T-helper 2 cell treated with Interferon-gamma antibody and Interleukin-4, amounts not matched to agents 100 ng/mL and 5 ng/mL, for 36 hours (primary cell): ENCODE results near the gene PARP8. TPM values are rescaled to one million over a fixed set of nuclear protein-coding genes. Genes with fewer than 3 reads are reported as not detected.
"Not testable (repeated sequence)": the region's sequence is repeated elsewhere in the genome, so short reads cannot be mapped to it uniquely, and the experiment has no call there.

ENCODE experiments used
- intact Hi-C: fragments of 100-400 bp; cut with micrococcal nuclease; formaldehyde crosslinking; loops from one replicate; pipeline ENCODE4 v1.15.1; 2023
- total RNA-seq: library from RNA; stranded (reverse); gene quantifications from 2 replicates; pipeline ENCODE4 v1.2.3, GENCODE V29; 2022

Gene PARP8
- total RNA-seq, 1 donor from 2014 or later: 62.9 TPM

DNA sequence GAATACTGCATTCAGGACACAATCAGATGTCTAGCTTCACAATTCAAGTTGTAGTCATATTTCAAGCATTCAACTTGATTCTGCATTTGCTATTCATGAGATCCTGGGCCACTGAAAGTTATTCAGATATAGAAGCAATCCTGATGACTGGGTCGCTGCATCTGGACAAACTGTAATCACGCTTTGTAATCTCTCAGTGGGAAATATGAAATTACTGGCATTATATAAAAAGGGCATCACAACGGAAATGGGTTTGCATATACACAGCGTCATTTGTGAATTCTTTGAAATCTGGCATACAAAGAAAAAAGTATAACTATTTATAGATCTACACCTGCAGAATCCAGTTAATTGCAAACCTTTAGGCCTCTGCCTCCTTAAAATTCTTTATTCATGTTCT, 102.2 kb downstream of the PARP8 start:
- intact Hi-C loops: no loop called here

DNA sequence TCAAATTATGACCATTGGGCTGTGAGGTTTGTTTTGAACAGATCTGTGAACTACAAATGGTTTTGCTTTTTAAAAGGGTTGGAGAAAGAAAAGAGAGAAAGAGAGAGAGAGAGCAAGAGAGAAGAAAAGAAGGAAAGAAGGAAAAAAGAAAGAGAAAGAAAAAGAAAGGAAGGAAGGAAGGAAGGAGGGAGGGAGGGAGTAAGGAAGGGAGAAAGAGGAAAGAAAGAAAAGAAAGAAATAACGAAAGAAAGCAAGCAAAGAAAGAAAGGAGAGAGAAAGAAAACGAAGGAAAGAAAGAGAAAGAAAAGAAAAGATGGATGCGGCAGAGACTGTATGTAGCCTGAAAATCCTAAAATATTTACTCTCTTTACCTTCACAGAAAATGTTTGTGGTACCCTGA, 104.0 kb downstream of the PARP8 start:
- intact Hi-C loops: no loop called here

GRCh38 chr5:50774446-50775175, 108.2 kb downstream of the PARP8 start:
- intact Hi-C loops: not testable (repeated sequence)

GRCh38 chr5:50786073-50786472, 119.6 kb downstream of the PARP8 start:
- intact Hi-C loops: no loop called here

DNA sequence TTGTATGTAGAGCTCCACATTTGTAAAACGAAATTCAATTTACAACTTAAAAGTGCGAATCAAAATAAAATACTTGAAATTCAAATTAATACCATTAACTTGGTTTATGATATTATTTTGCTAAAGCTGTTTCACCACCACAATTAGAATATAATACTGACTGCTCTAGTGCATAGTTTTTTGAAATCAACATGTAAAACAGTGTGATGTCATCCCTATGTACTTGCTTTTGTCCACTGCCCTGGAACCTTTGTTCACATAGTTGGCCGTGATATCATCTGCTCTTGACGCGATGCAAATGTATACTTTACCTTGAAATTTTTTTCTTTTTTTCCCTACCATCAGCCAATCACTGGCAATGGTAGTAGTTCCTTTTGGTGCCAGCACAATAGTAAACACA, 125.4 kb downstream of the PARP8 start:
- intact Hi-C loops: no loop called here

GRCh38 chr5:50792843-50793242, 126.4 kb downstream of the PARP8 start:
- intact Hi-C loops: no loop called here

DNA sequence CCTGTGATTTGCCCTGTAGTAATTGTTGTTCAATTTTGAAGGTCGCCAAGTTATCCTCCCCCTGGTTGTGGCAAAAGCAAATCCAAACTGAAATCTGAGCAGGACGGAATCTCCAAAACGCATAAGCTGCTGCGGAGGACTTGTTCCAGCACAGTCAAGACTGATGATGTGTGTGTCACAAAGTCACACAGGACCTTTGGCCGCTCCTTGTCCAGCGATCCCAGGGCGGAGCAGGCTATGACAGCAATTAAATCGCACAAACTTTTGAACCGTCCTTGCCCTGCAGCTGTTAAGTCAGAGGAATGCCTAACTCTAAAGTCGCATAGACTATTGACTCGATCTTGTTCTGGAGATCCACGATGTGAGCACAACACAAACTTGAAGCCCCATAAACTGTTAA, 128.4 kb downstream of the PARP8 start:
- intact Hi-C loops: no loop called here

GRCh38 chr5:50798002-50798401, 131.6 kb downstream of the PARP8 start:
- intact Hi-C loops: no loop called here

GRCh38 chr5:50799596-50799995, 133.2 kb downstream of the PARP8 start:
- intact Hi-C loops: no loop called here

GRCh38 chr5:50800410-50800809, 134.0 kb downstream of the PARP8 start:
- intact Hi-C loops: no loop called here

- intact Hi-C loops: no loop called here
These were observed 141.2 kb downstream of the PARP8 start for GRCh38 chr5:50807661-50808060.

- intact Hi-C loops: no loop called here
These were observed 142.0 kb downstream of the PARP8 start for GRCh38 chr5:50808406-50808805.

GRCh38 chr5:50811746-50812145, 145.3 kb downstream of the PARP8 start:
- intact Hi-C loops: not testable (repeated sequence)

- intact Hi-C loops: no loop called here
These were observed 147.3 kb downstream of the PARP8 start for GRCh38 chr5:50813691-50814090.

DNA sequence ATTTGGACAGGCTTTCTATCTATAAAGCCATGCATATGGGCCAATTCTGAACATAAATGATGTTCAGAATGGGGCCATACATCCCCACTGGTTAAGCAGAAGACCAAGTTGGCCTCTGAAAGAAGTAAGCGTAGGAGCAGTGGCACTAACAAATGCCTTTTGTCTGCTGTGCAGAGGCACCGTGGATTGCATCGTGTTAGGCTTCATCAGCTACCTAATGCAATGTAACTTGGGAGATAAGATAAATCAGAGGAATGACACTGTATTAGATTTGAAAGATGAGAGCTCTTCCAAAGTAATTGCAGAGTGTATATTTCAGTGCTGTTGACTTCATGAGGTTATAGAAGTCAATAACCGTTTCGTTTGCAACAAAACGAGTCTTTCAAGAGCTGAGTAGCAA, 148.1 kb downstream of the PARP8 start:
- intact Hi-C loops: no loop called here

GRCh38 chr5:50822046-50822445, 155.6 kb downstream of the PARP8 start:
- intact Hi-C loops: no loop called here

DNA sequence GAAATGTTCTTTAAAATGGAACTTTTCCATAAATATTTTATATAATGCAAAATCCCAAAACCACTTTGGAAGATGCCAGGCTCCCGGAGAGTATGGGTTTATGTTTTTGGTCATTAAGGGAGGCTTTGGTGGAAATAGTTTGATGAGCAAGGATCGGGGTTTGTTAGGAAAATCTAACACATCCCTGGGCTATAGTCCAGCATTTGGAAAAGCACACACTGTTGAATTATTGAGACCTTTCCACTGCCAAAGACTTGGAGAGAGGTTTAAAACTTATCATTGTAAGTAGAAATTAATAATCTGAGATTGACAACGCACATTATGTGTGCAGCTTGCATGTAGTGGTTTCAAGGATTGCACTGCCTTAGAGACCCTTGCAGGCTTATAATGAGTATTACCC, 156.3 kb downstream of the PARP8 start:
- intact Hi-C loops: no loop called here

GRCh38 chr5:50823568-50823967, 157.1 kb downstream of the PARP8 start:
- intact Hi-C loops: no loop called here

DNA sequence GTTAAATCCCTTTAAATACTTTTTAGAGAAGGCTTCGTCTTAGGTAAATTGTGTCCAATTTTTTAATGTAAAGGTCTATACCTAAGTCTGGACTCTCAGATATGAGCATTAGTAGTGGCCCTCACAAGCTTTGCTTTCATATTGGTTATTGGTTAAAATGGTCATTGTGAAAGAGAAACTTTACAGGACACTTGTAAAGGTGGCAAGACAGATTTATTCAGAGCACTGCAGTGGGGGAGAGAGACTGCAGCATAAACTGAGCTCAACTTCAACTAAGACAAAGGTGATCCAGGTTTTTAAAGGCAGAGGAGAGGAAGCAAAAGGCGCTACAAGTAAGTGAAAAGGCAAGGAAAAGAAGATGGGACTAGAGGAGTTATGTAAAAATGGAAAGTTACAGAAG, 157.7 kb downstream of the PARP8 start:
- intact Hi-C loops: no loop called here

GRCh38 chr5:50827516-50828247, 161.2 kb downstream of the PARP8 start:
- intact Hi-C loops: no loop called here

DNA sequence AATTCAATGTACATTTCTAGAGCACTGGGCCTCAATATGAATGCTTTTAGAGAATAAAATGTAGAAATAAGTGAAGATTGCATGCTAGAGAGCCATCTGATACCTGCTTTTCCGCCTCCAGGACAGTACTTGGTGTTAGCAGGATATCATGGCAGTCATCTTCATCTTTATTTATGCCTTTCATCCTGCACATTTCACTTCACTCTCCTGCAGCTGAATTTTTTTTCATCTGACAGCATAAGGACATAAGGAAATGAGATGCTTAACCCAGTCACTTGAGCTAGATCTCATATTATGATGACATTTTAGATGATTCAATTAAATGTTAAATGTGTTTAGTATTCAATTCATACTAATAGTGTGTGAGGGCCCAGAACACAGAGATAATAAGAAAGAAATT, 162.6 kb downstream of the PARP8 start:
- intact Hi-C loops: no loop called here

DNA sequence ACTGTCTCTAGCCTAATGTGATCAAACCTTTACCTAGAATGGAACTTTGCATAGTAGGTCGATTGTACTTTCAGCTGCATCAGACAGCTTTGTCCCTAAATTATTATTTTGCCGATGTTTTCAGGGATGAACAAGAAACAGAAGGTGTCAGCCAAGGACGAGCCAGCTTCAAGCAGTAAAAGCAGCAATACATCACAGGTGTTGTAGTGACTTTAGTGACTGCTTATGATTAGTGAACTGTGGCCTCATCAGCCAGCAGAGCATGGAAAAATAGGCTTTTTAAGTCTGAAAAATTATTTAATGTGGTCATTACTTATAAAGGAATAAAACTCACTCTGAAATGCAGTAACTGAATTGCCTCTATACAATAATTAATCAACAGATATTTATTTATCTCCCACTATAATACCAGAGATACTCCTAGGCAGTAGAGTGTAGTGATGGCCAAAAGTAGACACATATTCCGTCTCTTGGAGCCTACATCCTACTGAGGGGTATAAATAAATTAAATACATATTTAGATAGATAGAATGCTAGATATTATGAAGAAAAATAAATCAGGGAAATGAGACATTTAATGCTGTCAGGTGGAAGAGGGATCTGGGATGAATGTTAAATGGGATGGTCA, 166.3 kb downstream of the PARP8 start:
- intact Hi-C loops: no loop called here

DNA sequence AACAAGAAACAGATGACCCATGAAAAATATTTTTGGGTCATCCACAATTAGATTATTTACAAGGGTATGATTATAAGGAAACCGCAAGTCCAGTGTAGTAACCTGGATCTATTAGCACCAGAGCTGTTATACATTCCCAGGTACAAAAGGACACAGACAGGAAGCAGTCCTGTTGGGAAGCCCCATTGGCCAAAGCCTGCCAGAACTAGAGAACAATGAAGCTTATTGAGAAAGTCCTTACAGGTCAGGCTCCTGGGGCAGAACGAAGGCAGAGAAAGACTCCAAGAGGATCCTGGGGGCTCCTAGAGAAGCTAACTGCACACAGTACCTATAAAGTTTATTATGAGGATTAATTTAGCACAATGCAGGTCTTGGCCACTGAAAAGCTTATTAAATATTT, 169.9 kb downstream of the PARP8 start:
- intact Hi-C loops: no loop called here
